Measurements from ENCODE around the gene AKNAD1. TPM values are rescaled to one million over a fixed set of nuclear protein-coding genes. Genes with fewer than 3 reads are reported as not detected.

AKNAD1 gene
- total RNA-seq, 4 donors from 2014 or later, result not detected

DNA sequence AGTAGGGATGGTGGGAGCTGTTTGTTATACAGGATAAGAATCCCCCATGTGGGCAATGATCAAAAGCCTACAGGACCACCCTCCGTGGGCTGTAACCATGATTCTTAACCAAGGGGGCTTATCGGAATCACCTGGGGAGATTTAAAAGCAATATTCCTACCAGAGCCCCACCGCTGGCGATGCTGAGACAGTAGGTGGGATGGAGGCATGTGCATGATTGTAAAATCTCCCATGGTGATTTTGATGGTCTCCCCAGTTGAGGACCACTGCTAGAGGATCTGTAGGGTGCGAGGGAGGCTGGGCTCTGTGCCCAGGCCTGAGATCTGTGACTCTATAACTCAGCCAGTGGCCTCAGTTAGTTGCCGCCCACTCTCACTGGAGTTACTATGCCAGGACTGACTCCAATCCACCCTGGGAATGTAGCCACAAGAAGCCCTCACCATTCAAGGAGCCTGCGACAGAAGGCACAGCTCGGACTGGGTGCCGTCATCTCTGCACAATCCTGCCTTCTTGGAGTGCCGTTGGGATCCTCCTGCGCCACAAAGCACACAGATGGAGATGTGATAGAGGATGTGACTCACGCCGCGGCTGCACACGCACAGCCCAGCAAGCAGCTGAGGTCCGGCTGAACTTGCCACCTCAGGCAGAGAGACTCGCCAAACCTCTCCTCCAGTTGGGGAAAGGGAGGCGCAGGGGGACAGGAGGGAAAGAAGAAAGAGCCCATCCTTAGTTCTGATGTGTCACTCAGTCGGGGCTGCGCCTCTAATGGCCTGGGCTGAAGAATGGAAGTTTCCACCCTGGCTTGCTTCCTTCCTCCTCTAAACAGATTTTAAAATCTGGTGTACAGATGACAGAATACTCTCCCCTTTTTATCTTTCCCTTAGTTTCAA lies 26.5 kb downstream of the AKNAD1 start:
- in situ Hi-C loops (cut with MboI; ENCODE audit: low pct_ligation_motif_present in 1 of 4, low pct_unique_long_range_greater_than_20kb in 1 of 4, low sequenced_read_pairs in 3 of 4) (loop anchor here in 1 of 4 donors (10.0 kb wide), 1 partner anchor 64 kb away; no protein-coding TSS in a partner anchor), intact Hi-C loops (cut with DNase I; ENCODE audit: low total_unique reads) (no loop called here)
- TF ChIP-seq CTCF (IDR thresholded peaks at IDR 0.05), result no peak
- peak; percentile 35 to 59 (median 56) for TF ChIP-seq POLR2AphosphoS5 (IDR thresholded peaks at IDR 0.05)
- TF ChIP-seq POLR2A (IDR thresholded peaks at IDR 0.05), result no peak

GRCh38 chr1:108829498-108829916 lies 27.4 kb downstream of the AKNAD1 start:
- H3K4me3 ChIP-seq, result no peak overlapping the region
- no peak for DNase-seq
- in situ Hi-C loops (cut with MboI; ENCODE audit: low pct_ligation_motif_present in 1 of 4, low pct_unique_long_range_greater_than_20kb in 1 of 4, low sequenced_read_pairs in 3 of 4), result loop anchor here in 1 of 4 donors (5.0 kb wide), 1 partner anchor 68 kb away; no protein-coding TSS in a partner anchor
- intact Hi-C loops (cut with DNase I; ENCODE audit: low total_unique reads), result loop anchor here (2.0 kb wide), 1 partner anchor 69 kb away; no protein-coding TSS in a partner anchor
- H3K4me1 ChIP-seq, result peaks cover 0 to 36% (median 11%) of the 10 kb centered on the region in 4 donors
- no peaks in the 10 kb centered on the region for H3K36me3 ChIP-seq
- 51 to 67% methylated on average over 4 to 6 of the region's 6 CpGs for WGBS, 2 donors (ENCODE audit: low coverage in 1 of 2)
- no peaks in the 10 kb centered on the region for H3K27me3 ChIP-seq
- no peaks in the 10 kb centered on the region for H3K9me3 ChIP-seq
- TF ChIP-seq CTCF (IDR thresholded peaks at IDR 0.05) (no peak), EP300 (IDR thresholded peaks at IDR 0.05; ENCODE audit: low read depth) (no peak), POLR2A (IDR thresholded peaks at IDR 0.05) (no peak), POLR2AphosphoS5 (IDR thresholded peaks at IDR 0.05) (no peak)
- H3K27ac ChIP-seq, result peak overlapping the region; percentile 76 to 89 (median 76)

More for the DNA sequence above, 26.5 kb downstream of the AKNAD1 start:
- Histone ChIP-seq H3K27ac (peak overlapping the region; percentile 76 to 89 (median 76)), H3K27me3 (no peaks in the 10 kb centered on the region), H3K4me1 (peaks cover 0 to 36% (median 11%) of the 10 kb centered on the region in 4 donors), H3K4me3 (peak overlapping the region in 1 of 4 donors; percentile 17), H3K9me3 (no peaks in the 10 kb centered on the region), H3K36me3 (no peaks in the 10 kb centered on the region)
- 61 to 64% methylated on average over 5 to 20 of the region's 20 CpGs for WGBS, 2 donors (ENCODE audit: low coverage in 1 of 2)
- peak; percentile 44 for DNase-seq

DNA sequence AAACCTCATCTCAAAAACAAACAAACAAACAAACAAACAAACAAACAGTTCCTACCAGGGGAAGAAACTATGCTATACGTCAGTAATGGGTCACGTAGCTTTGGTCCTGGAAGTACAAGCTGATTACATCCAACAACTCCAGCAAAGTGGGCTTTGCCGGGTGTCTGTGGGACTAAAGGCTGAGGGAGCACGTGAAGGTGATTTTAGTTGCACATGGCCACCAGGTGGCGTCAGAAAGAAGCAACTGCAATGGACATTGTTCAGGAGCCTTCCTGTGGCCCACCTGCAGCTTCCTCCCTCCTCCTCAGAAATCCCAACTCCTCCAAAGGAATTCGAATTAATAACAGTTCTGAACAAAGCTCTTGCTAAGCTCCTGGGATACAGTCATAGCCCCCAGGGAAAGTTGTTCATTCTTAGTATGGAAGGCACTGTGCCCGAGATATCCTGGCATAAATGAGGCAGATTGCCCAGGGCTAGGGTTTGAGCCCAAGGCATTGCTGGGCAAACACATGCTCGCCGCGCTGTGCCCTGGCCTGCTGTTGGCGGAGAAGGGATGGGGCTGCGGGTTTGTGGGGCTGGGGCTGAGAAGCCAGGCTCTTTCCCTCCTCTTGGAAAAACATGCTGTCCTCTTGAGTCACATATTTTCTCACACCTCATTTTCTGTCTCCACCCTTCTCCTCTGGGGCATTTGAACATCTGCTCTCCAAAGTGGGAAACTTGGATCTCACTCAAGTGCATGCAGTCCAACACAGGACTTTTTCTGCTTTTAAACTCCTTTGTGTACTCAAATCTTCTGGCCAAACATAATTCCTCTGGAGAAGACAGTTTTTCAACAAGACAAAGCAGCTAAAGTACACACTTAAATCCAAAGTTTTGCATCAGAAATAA lies 28.6 kb downstream of the AKNAD1 start:
- H3K36me3 ChIP-seq, result no peaks in the 10 kb centered on the region
- TF ChIP-seq POLR2AphosphoS5 (IDR thresholded peaks at IDR 0.05) (no peak), CTCF (IDR thresholded peaks at IDR 0.05) (peak; percentile 73 to 83 (median 81)), EP300 (IDR thresholded peaks at IDR 0.05; ENCODE audit: low read depth) (no peak), POLR2A (IDR thresholded peaks at IDR 0.05) (no peak)
- H3K4me3 ChIP-seq, result no peak overlapping the region
- WGBS, 2 donors (ENCODE audit: low coverage in 1 of 2), result 16 to 20% methylated on average over 4 to 12 of the region's 12 CpGs
- H3K9me3 ChIP-seq, result no peaks in the 10 kb centered on the region
- intact Hi-C loops (cut with DNase I; ENCODE audit: low total_unique reads), result loop anchor here (2.0 kb wide), 1 partner anchor 70 kb away; no protein-coding TSS in a partner anchor
- H3K27ac ChIP-seq, result peak overlapping the region; percentile 76 to 89 (median 76)
- peak; percentile 84 for DNase-seq
- in situ Hi-C loops (cut with MboI; ENCODE audit: low pct_ligation_motif_present in 1 of 4, low pct_unique_long_range_greater_than_20kb in 1 of 4, low sequenced_read_pairs in 3 of 4), result loop anchor here in 1 of 4 donors (5.0 kb wide), 1 partner anchor 69 kb away; no protein-coding TSS in a partner anchor
- no peaks in the 10 kb centered on the region for H3K27me3 ChIP-seq
- peaks cover 0 to 36% (median 11%) of the 10 kb centered on the region in 4 donors for H3K4me1 ChIP-seq
